CD14-positive monocyte (primary cell): ENCODE measurements around the gene SEZ6L2. TPM values are rescaled to one million over a fixed set of nuclear protein-coding genes. Genes with fewer than 3 reads are reported as not detected.

ENCODE experiments used
- DNase-seq, 3 donors: peaks; one replicate each; pipeline ENCODE4 v3.0.0-alpha.2; 2011 to 2022
- H2AFZ ChIP-seq: 2 replicates; pipeline ENCODE4 v1.6.0; 2012; ENCODE audit warnings: mild to moderate bottlenecking, low read depth, low read length, inconsistent platforms; ENCODE audit not compliant: insufficient read depth, poor library complexity, severe bottlenecking
- H3K27ac ChIP-seq, 2 donors: 1 replicate in 1 of 2; 2 replicates in 1 of 2; pipeline ENCODE4 v1.5.1; 2012 to 2013; ENCODE audit warnings: low read length in 2 of 2, control low read depth in 1 of 2, inconsistent platforms in 1 of 2, low read depth in 1 of 2, mild to moderate bottlenecking in 1 of 2
- H3K27me3 ChIP-seq, 2 donors: one replicate each; pipeline versions ENCODE4 v1.6.0 to v1.6.1; 2011 to 2013; ENCODE audit warnings: low read length in 2 of 2; ENCODE audit not compliant: control insufficient read depth in 2 of 2, insufficient read depth in 2 of 2
- H3K36me3 ChIP-seq, 2 donors: replicated peaks in 1 of 2; 1 replicate in 1 of 2; 2 replicates in 1 of 2; pipeline versions ENCODE4 v1.5.1 to v1.6.1; 2012 to 2013; ENCODE audit warnings: low read length in 2 of 2, control low read depth in 1 of 2, inconsistent platforms in 1 of 2, mild to moderate bottlenecking in 1 of 2; ENCODE audit not compliant: insufficient read depth in 2 of 2, control insufficient read depth in 1 of 2
- H3K4me1 ChIP-seq, 2 donors: 1 replicate in 1 of 2; 2 replicates in 1 of 2; pipeline versions ENCODE4 v1.5.1 to v1.6.1; 2012 to 2013; ENCODE audit warnings: low read length in 2 of 2, control low read depth in 1 of 2, inconsistent platforms in 1 of 2, mild to moderate bottlenecking in 1 of 2, moderate library complexity in 1 of 2; ENCODE audit not compliant: insufficient read depth in 2 of 2, control insufficient read depth in 1 of 2
- H3K4me2 ChIP-seq: replicated peaks from 2 replicates; pipeline ENCODE3; 2012; ENCODE audit warnings: low read length, moderate library complexity, mild to moderate bottlenecking; ENCODE audit not compliant: poor library complexity, severe bottlenecking; ENCODE audit errors: extremely low read depth
- H3K4me3 ChIP-seq, 3 experiments: fragments of 200-600 bp in 1 of 3; sonication (generic) in 1 of 3; replicated peaks in 1 of 3; 1 replicate in 2 of 3; 2 replicates in 1 of 3; pipeline ENCODE4 v1.5.1; 2011 to 2013; ENCODE audit warnings: low read length in 3 of 3, mild to moderate bottlenecking in 3 of 3, control low read depth in 2 of 3, low read depth in 2 of 3, inconsistent platforms in 1 of 3, moderate library complexity in 1 of 3
- H3K79me2 ChIP-seq: 2 replicates; pipeline ENCODE4 v1.6.0; 2012; ENCODE audit warnings: mild to moderate bottlenecking, control low read depth, inconsistent platforms, low read length, moderate library complexity; ENCODE audit not compliant: insufficient read depth
- H3K9ac ChIP-seq: 2 replicates; pipeline ENCODE4 v1.6.0; 2017; ENCODE audit warnings: low read length, mild to moderate bottlenecking; ENCODE audit not compliant: insufficient read depth, poor library complexity, severe bottlenecking
- H3K9me3 ChIP-seq, 2 donors: replicated peaks in 1 of 2; 1 replicate in 1 of 2; 2 replicates in 1 of 2; pipeline versions ENCODE4 v1.5.1 to v1.6.1; 2012 to 2013; ENCODE audit warnings: low read length in 2 of 2, control low read depth in 1 of 2; ENCODE audit not compliant: control insufficient read depth in 1 of 2, insufficient read depth in 1 of 2
- H4K20me1 ChIP-seq: 2 replicates; pipeline ENCODE4 v1.6.0; 2012; ENCODE audit warnings: mild to moderate bottlenecking, low read length, control low read depth, moderate library complexity; ENCODE audit not compliant: insufficient read depth
- H3K27ac Mint-ChIP-seq, 7 donors: one replicate each; pipeline ENCODE4 v1.8.0; 2020; ENCODE audit warnings: mild to moderate bottlenecking in 7 of 7, mixed read lengths in 7 of 7, moderate library complexity in 6 of 7, inconsistent platforms in 2 of 7
- H3K27me3 Mint-ChIP-seq, 3 donors: one replicate each; pipeline ENCODE4 v1.8.0; 2021 to 2022; ENCODE audit warnings: low read depth in 3 of 3, mild to moderate bottlenecking in 3 of 3, mixed read lengths in 3 of 3, moderate library complexity in 3 of 3, inconsistent platforms in 1 of 3
- H3K36me3 Mint-ChIP-seq, 2 donors: one replicate each; pipeline ENCODE4 v1.8.0; 2020; ENCODE audit warnings: mixed read lengths in 2 of 2, inconsistent platforms in 1 of 2, mild to moderate bottlenecking in 1 of 2
- H3K4me1 Mint-ChIP-seq: one replicate; pipeline ENCODE4 v1.8.0; 2020; ENCODE audit warnings: mild to moderate bottlenecking, mixed read lengths
- H3K4me3 Mint-ChIP-seq, 2 donors: one replicate each; pipeline ENCODE4 v1.8.0; 2020; ENCODE audit warnings: mild to moderate bottlenecking in 2 of 2, mixed read lengths in 2 of 2, moderate library complexity in 1 of 2
- H3K9me3 Mint-ChIP-seq, 7 donors: one replicate each; pipeline ENCODE4 v1.8.0; 2020 to 2022; ENCODE audit warnings: mixed read lengths in 7 of 7, mild to moderate bottlenecking in 6 of 7, moderate library complexity in 6 of 7, inconsistent platforms in 2 of 7
- WGBS: methylation state at CpG from one replicate; pipeline ENCODE4 v1.1.5; 2013; ENCODE audit warnings: missing lambda C conversion rate; ENCODE audit not compliant: insufficient coverage; 5-methylcytosine and 5-hydroxymethylcytosine counted together
- intact Hi-C, 2 donors: fragments of 100-400 bp; cut with micrococcal nuclease; formaldehyde crosslinking; loops; one replicate each; pipeline versions ENCODE4 v1.15.0 to v1.15.1; 2023
- polyA plus RNA-seq, 3 donors: library from polyadenylated mRNA; depleted of rRNA in 1 of 3; unstranded in 2 of 3; stranded (reverse) in 1 of 3; fragments of 300-500 nt in 2 of 3; fragments of >200 nt in 1 of 3; fragmentation: Illumina TruSeq in 2 of 3; gene quantifications; 1 replicate in 2 of 3; 2 replicates in 1 of 3; pipeline ENCODE4 v1.2.3, GENCODE V29; 2012 to 2021
- TF ChIP-seq, protein P1 (sequence below): fragments of 200-600 bp; IDR thresholded peaks from one replicate; pipeline ENCODE4 v1.8.0; 2022; ENCODE audit warnings: antibody characterized with exemption, mild to moderate bottlenecking

Gene SEZ6L2
- polyA plus RNA-seq, 3 donors: not detected

DNA sequence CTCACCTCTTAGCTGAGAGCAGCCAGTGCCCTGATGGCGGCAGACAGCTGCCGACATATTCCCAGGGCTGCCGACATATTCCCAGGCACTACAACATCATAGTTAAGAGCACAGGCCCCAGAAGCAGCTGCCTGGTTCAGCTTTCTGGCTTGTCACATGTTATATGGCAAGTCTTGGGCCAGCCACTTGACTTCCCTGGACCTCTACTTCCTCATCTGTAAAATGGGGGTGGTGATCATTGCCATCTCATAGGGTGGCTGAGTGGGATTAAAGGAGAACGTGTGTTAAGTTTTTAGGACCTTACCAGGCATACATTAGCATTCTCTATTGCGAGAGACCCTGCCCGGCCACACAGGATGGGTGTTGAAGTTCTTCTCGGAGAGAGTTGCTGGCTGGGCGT lies 55.4 kb downstream of the SEZ6L2 start:
- H3K79me2 ChIP-seq: no peaks in the 10 kb centered on the region
- H3K4me3 ChIP-seq: no peak overlapping the region
- H3K9ac ChIP-seq: no peak overlapping the region
- intact Hi-C loops: no loop called here
- no peak overlapping the region for H3K4me3 Mint-ChIP-seq
- WGBS: 94% methylated on average over 6 of the region's 8 CpGs
- peaks cover 77 to 94% of the 10 kb centered on the region in 2 donors for H3K36me3 Mint-ChIP-seq
- no peak overlapping the region for H3K4me2 ChIP-seq
- H3K4me1 ChIP-seq: no peaks in the 10 kb centered on the region
- no peak for DNase-seq
- no peaks in the 10 kb centered on the region for H3K4me1 Mint-ChIP-seq
- H4K20me1 ChIP-seq: peaks cover 73% of the 10 kb centered on the region
- no peak overlapping the region for H3K27ac ChIP-seq
- peaks cover 84 to 91% of the 10 kb centered on the region in 2 donors for H3K36me3 ChIP-seq
- peak overlapping the region in 1 of 7 donors; percentile 40 for H3K27ac Mint-ChIP-seq
- peaks cover 0 to 2% (median 0%) of the 10 kb centered on the region in 7 donors for H3K9me3 Mint-ChIP-seq
- no peak overlapping the region for H2AFZ ChIP-seq
- H3K27me3 ChIP-seq: no peaks in the 10 kb centered on the region
- peaks cover 0 to 1% (median 0%) of the 10 kb centered on the region in 3 donors for H3K27me3 Mint-ChIP-seq
- H3K9me3 ChIP-seq: no peaks in the 10 kb centered on the region
- TF ChIP-seq, protein P1, sequence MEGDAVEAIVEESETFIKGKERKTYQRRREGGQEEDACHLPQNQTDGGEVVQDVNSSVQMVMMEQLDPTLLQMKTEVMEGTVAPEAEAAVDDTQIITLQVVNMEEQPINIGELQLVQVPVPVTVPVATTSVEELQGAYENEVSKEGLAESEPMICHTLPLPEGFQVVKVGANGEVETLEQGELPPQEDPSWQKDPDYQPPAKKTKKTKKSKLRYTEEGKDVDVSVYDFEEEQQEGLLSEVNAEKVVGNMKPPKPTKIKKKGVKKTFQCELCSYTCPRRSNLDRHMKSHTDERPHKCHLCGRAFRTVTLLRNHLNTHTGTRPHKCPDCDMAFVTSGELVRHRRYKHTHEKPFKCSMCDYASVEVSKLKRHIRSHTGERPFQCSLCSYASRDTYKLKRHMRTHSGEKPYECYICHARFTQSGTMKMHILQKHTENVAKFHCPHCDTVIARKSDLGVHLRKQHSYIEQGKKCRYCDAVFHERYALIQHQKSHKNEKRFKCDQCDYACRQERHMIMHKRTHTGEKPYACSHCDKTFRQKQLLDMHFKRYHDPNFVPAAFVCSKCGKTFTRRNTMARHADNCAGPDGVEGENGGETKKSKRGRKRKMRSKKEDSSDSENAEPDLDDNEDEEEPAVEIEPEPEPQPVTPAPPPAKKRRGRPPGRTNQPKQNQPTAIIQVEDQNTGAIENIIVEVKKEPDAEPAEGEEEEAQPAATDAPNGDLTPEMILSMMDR: no peak

DNA sequence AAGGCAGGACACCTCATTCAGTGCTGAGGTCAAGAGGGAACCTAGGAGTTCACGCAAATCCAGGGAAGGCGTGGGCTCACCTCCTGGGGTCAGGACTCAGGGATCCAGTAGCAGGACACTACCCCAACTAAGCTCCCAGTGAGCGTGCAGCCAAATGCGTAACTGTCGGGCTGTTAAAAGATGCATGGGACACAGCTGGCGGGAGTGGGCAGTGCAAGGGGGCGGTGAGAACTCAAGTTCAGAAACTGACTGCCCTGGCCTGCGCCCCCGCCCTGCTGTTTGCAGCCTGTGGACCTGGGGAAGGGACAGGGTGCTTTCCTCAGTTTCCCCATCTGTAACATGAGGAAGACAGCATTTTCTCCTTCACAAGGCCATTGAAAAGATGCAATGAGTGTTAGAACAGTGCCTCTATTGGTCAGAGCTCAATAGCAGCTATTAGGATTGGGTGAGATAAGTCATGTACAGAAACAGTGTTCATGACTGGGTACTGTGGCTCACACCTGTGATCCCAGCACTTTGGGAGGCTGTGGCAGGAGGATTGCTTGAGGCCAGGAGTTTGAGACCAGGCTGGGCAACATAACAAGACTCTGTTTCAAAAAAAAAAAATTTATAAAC lies 56.5 kb downstream of the SEZ6L2 start:
- Mint-ChIP-seq H3K36me3 (peaks cover 78 to 96% of the 10 kb centered on the region in 2 donors), H3K27ac (no peak overlapping the region), H3K4me1 (no peaks in the 10 kb centered on the region), H3K27me3 (peaks cover 0 to 1% (median 0%) of the 10 kb centered on the region in 3 donors), H3K4me3 (no peak overlapping the region), H3K9me3 (no peaks in the 10 kb centered on the region)
- no peak overlapping the region for H3K9ac ChIP-seq
- WGBS: 96% methylated on average over 7 of the region's 9 CpGs
- H3K9me3 ChIP-seq: no peaks in the 10 kb centered on the region
- no peaks in the 10 kb centered on the region for H3K27me3 ChIP-seq
- no peak overlapping the region for H2AFZ ChIP-seq
- DNase-seq: no peak
- no peak overlapping the region for H3K27ac ChIP-seq
- peaks cover 70% of the 10 kb centered on the region for H4K20me1 ChIP-seq
- intact Hi-C loops: no loop called here
- H3K4me2 ChIP-seq: no peak overlapping the region
- H3K79me2 ChIP-seq: no peaks in the 10 kb centered on the region
- TF ChIP-seq, protein P1: no peak
- H3K4me1 ChIP-seq: no peaks in the 10 kb centered on the region
- no peak overlapping the region for H3K4me3 ChIP-seq
- peaks cover 91 to 96% of the 10 kb centered on the region in 2 donors for H3K36me3 ChIP-seq
